ENCODE data around the gene ZNF277. TPM values are rescaled to one million over a fixed set of nuclear protein-coding genes. Genes with fewer than 3 reads are reported as not detected.

The ZNF277 gene
- 10 to 100 TPM; 16.8 to 19.2 TPM for total RNA-seq

DNA sequence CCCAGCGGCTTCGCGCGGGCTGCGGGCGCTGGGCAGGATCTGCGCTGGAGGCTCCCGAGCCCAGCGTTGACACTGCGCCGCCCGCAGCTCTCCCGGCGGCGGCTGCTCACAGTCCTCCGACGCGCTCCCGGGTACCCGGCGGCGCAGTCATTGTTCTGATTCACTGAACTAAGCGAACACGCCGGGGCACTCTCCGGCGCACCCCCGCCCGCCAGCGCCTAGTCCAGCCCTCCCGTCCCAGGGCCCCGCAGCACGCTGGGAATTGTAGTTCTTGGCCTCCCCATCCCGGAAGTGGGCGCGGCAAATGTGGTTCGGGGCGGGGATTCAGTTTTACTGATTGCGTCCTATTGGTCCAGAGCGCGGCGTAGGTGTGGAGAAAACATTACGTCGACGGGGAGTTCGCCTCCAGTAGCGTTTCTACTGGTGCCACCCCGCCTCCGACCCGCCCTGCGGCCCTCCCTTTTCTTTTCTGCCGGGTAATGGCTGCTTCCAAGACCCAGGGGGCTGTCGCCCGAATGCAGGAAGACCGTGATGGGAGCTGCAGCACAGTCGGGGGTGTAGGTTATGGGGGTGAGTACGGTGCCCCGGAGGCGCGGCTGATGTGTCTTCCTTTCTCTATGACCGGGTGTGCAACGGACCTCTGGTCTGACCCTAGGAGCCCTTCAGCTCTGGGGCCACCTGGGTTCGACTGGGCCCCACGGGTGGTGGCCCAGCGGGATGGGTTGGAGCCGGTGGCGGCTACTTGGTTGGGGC is at the start of gene ZNF277, which contains the start of gene DOCK4:
Gene ZNF277, plus strand, starts transcription at position 458 of the 753 bp plus-strand sequence. Its CDS starts 22 bp downstream, at position 480.
Gene DOCK4, minus strand, starts transcription at position 162 of the 753 bp plus-strand sequence. CDS start 261 bp downstream, outside the sequence.
- Mint-ChIP-seq H3K4me3 (peak within 1 kb of the TSS; percentile 97), H3K9me3 (no peaks in the 10 kb centered on the region), H3K27me3 (peaks cover 33% of the 10 kb centered on the region), H3K36me3 (no peaks in the 10 kb centered on the region), H3K4me1 (peaks cover 24% of the 10 kb centered on the region), H3K27ac (peak within 1 kb of the TSS; percentile 82)
- peak; percentile 99 for DNase-seq

DNA sequence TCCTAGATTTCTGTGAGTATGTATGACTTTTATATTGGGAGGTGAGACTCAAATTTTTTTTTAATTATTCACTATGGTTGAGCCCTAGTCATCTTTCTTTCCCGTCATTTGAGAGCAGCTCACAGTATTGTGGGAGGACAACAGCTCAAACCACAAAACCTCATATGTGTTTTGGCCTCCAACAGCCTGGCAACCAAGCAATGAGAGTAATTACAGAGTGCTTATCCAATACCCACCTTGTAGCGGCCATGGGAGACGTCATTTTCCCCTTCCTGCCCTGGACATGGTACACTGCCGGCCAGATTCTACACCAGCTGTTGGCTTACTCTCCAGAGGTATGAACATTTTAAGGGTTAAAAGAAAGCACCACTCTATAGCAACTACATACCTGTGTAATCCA is 49.4 kb upstream of the ZNF277 start:
- Mint-ChIP-seq H3K27ac (no peak overlapping the region), H3K36me3 (no peaks in the 10 kb centered on the region), H3K4me1 (no peaks in the 10 kb centered on the region), H3K4me3 (no peak overlapping the region), H3K9me3 (no peaks in the 10 kb centered on the region), H3K27me3 (peaks cover 8% of the 10 kb centered on the region)
- DNase-seq, result no peak

- no peaks in the 10 kb centered on the region for H3K9me3 Mint-ChIP-seq
- no peaks in the 10 kb centered on the region for H3K4me1 Mint-ChIP-seq
- H3K4me3 Mint-ChIP-seq, result no peak overlapping the region
- H3K27me3 Mint-ChIP-seq, result peaks cover 8% of the 10 kb centered on the region
- no peak for DNase-seq
- no peak overlapping the region for H3K27ac Mint-ChIP-seq
- no peaks in the 10 kb centered on the region for H3K36me3 Mint-ChIP-seq
Observed at GRCh38 chr7:112159351-112159750, 47.1 kb upstream of the ZNF277 start.

DNA sequence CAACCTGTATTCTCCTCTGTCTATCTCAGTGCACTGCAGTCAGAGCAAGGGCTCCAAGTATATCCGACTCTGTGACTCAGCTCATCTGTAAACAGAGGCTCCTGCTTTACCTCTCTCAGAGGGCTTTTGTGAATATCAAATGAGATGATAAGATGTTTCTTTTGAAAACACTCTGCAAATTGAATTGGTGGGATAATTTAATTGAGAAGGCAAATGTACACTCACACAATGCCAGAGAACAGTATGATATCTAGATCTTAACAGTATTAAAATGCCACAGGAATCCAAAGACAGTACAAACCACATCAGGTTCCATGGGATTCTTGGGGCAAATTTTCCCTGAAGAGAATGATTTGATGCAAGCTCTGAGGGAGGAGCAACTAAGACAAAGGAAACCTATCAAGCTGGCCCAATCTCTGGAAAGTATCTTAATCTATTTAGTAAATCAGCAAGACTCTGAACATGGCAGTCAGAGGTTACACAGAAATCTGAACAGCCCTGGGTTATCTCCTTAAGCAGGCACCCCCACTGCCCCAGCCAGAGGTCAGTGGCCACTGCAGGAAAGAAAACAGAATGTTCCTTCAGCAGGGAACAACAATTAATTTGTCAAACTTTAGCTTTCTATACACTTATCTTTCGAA is 46.2 kb upstream of the ZNF277 start:
- Mint-ChIP-seq H3K9me3 (no peaks in the 10 kb centered on the region), H3K4me3 (no peak overlapping the region), H3K36me3 (no peaks in the 10 kb centered on the region), H3K4me1 (no peaks in the 10 kb centered on the region), H3K27me3 (peaks cover 8% of the 10 kb centered on the region), H3K27ac (no peak overlapping the region)
- no peak for DNase-seq

DNA sequence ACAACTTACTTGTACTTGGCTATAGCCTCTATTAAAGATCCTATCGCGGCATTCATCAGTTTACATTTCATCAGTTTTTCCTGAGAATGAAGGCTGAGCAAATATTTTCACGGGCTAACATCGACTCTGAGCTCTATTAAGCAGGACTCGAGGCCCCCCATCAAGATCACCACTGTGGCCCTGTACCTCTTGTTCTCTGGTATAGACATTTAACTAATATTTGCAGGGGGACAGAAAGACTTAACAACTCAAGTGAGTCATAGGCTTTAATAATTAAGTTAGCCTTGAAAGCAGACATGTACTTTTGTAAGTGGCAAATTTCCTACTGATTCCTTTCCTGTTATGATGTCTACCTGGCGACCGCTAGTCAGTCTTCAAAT is 45.7 kb upstream of the ZNF277 start:
- Mint-ChIP-seq H3K4me1 (no peaks in the 10 kb centered on the region), H3K9me3 (no peaks in the 10 kb centered on the region), H3K27ac (no peak overlapping the region), H3K4me3 (no peak overlapping the region), H3K27me3 (peaks cover 8% of the 10 kb centered on the region), H3K36me3 (no peaks in the 10 kb centered on the region)
- DNase-seq, result no peak

- no peak for DNase-seq
- peaks cover 8% of the 10 kb centered on the region for H3K27me3 Mint-ChIP-seq
- H3K9me3 Mint-ChIP-seq, result no peaks in the 10 kb centered on the region
- H3K36me3 Mint-ChIP-seq, result no peaks in the 10 kb centered on the region
- H3K4me1 Mint-ChIP-seq, result no peaks in the 10 kb centered on the region
- no peak overlapping the region for H3K4me3 Mint-ChIP-seq
- H3K27ac Mint-ChIP-seq, result no peak overlapping the region
Observed at GRCh38 chr7:112161253-112162141, 45.0 kb upstream of the ZNF277 start.

DNA sequence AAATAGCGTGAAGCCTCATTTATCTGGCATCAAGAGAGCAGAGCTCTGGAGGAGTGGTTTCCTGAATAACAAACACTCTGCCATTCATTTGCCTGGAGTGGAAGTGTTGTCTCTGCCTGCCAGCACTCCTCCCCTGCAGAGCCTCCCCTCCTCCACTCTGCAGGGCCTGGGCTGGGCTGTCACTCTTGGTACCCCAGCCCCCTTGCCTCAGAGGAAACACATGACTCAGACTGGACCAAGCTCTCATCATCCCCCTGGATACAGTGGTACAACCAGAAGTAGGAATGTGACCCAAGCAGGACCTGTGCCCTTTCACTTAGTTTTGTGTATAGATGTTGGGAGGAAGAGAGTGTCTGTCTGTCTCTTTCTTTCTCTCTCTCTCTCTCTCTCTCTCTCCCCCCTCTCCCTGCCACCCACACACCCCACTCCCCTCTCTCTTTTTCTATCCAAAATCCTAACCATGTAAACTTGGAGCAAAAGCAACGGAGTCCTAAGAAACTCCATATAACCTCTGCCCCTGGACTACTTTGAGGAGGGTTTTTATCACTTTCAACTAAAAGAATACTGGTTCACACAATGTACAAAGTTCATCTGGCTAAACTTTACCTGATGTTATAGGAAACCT is 44.2 kb upstream of the ZNF277 start:
- H3K9me3 Mint-ChIP-seq, result no peaks in the 10 kb centered on the region
- H3K27ac Mint-ChIP-seq, result no peak overlapping the region
- peaks cover 10% of the 10 kb centered on the region for H3K27me3 Mint-ChIP-seq
- no peaks in the 10 kb centered on the region for H3K36me3 Mint-ChIP-seq
- no peak for DNase-seq
- H3K4me1 Mint-ChIP-seq, result no peaks in the 10 kb centered on the region
- H3K4me3 Mint-ChIP-seq, result no peak overlapping the region

DNA sequence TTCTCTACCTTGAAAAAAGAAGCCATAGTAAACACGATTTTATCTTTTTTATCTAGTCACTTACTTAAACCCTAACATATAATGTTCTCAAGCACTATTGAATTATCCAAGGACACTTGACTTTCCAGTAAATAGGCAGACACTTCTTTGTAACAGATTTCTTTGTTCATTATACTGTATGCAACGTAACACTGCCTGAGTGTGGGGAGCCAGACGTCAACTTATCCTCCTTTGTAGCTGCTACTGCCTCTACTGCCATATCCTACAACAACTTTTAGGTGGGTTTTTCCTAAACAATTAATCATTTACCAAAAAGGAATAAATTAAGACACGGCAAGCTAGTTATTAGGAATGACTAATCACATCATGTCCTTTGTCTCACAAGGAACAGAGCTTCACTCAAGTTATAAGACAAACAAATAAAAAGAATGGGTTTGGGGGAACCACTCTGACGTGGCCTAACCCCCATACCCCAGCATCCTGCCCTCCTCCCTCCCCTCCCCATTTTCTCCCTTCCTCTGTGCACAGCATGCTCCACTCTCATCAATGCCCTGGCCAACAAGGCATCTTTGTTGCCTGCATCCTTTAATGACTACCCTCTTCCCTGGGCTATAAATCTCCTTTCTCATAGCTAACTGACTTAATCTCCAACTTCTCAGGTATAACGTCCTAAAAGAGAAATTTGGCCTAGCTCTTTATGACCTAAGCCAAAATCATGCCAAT is 43.5 kb upstream of the ZNF277 start:
- DNase-seq, result no peak
- H3K4me1 Mint-ChIP-seq, result no peaks in the 10 kb centered on the region

DNA sequence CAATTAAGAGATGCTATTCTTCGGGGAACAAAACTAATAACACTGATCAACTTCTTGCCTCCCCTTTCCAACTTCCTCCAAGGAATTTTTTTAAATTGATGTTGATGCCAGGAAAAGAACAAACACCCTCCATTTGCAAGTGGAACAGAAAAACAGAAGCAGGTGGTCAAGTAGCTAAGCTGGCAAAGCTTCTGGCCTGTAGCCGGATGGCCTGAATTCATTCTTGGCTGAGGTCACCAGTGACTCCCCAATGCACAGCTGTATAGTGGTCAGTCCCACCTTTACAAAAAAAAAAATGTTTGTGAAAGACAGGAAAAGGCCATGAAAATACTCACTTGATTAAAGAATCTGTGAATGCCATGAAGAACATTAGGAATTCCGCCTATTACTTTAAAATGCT is 39.3 kb upstream of the ZNF277 start:
- H3K27ac Mint-ChIP-seq, result no peak overlapping the region

More for the DNA sequence above, 43.5 kb upstream of the ZNF277 start:
- H3K9me3 Mint-ChIP-seq, result no peaks in the 10 kb centered on the region
- no peaks in the 10 kb centered on the region for H3K36me3 Mint-ChIP-seq
- no peak overlapping the region for H3K4me3 Mint-ChIP-seq
- peaks cover 10% of the 10 kb centered on the region for H3K27me3 Mint-ChIP-seq
- no peak overlapping the region for H3K27ac Mint-ChIP-seq

GRCh38 chr7:112168915-112169314 is 37.6 kb upstream of the ZNF277 start:
- no peaks in the 10 kb centered on the region for H3K4me1 Mint-ChIP-seq
- DNase-seq, result no peak
- H3K27me3 Mint-ChIP-seq, result peaks cover 4% of the 10 kb centered on the region
- no peak overlapping the region for H3K27ac Mint-ChIP-seq
- no peaks in the 10 kb centered on the region for H3K36me3 Mint-ChIP-seq
- no peak overlapping the region for H3K4me3 Mint-ChIP-seq
- no peaks in the 10 kb centered on the region for H3K9me3 Mint-ChIP-seq

More for the DNA sequence above, 39.3 kb upstream of the ZNF277 start:
- no peak for DNase-seq
- Mint-ChIP-seq H3K9me3 (no peaks in the 10 kb centered on the region), H3K4me3 (no peak overlapping the region), H3K4me1 (no peaks in the 10 kb centered on the region), H3K27me3 (peaks cover 2% of the 10 kb centered on the region), H3K36me3 (no peaks in the 10 kb centered on the region)

DNA sequence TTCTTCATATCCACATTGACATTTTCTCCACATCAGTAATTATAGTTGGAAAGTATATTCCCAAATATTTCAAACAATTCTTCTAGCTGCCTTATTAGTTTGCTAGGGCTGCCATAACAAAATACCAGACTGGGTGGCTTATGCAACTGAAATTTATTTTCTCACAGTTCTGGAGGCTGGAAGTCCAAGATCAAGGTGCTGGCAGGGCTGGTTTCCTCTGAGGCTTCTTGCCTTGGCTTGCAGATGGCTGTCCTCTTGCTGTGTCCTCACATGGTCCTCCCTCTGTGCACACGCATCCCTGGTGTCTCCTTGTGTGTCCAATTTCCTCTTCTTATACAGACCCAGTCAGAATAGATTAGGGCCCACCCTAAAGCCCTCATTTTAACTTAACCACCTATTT is 34.8 kb upstream of the ZNF277 start:
- no peaks in the 10 kb centered on the region for H3K36me3 Mint-ChIP-seq
- H3K4me1 Mint-ChIP-seq, result no peaks in the 10 kb centered on the region
- DNase-seq, result no peak
- no peak overlapping the region for H3K27ac Mint-ChIP-seq
- peaks cover 11% of the 10 kb centered on the region for H3K27me3 Mint-ChIP-seq
- no peak overlapping the region for H3K4me3 Mint-ChIP-seq
- H3K9me3 Mint-ChIP-seq, result no peaks in the 10 kb centered on the region

DNA sequence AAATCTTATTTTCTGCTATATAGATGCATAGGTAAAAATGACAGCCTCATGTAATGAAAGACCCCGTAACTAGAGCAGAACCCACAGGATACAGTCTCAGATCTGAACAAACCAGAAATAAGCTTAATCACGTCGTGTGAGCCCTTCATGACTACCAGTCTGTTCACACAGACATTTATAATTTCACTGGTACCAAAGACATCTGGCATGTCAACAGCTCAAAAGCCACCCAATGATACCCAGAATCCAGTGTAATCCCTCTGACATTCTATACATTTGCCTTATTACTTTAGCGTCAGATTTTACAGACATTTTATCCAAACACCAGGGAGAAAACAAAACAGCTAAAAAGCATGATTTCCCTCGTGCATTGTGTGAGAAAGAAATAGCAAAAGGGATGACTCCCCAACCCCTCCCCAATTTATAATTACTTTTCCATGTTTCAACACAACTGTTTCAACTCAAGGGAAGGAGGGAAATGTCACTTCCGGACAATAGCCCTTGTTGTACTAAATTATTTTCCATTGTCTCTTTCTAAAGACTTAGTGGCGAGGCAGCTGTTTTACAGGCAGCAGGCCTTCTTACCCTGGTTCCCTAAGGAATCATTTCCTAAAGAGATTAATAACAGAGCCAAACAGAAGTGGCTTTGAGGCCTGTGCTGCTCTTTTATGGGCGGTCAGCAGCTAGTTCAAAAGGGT is 33.5 kb upstream of the ZNF277 start:
- Mint-ChIP-seq H3K4me3 (no peak overlapping the region), H3K27ac (no peak overlapping the region), H3K4me1 (no peaks in the 10 kb centered on the region), H3K27me3 (peaks cover 16% of the 10 kb centered on the region), H3K36me3 (no peaks in the 10 kb centered on the region), H3K9me3 (no peaks in the 10 kb centered on the region)
- DNase-seq, result no peak

- Mint-ChIP-seq H3K27me3 (peaks cover 19% of the 10 kb centered on the region), H3K36me3 (no peaks in the 10 kb centered on the region), H3K4me3 (no peak overlapping the region), H3K27ac (no peak overlapping the region), H3K4me1 (no peaks in the 10 kb centered on the region), H3K9me3 (no peaks in the 10 kb centered on the region)
- DNase-seq, result no peak
Observed at GRCh38 chr7:112173568-112173905, 33.0 kb upstream of the ZNF277 start.

DNA sequence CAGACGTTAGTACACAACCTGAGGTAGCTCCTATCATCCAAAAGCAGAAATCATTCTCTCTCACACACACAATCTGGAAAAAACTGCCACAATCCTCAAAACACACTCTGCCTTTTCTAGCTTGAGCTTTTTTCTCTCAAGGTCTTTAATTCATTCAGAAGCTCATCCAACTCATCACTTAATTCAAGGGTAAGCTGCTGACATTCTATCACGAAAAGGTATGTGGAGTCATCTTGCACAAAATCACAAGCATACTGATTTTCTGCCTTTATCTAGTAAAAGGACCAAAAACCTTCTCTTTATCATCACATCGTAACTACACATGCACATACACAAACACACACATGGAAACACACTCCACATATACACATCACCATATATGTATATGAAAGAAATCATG is 32.3 kb upstream of the ZNF277 start:
- H3K4me3 Mint-ChIP-seq, result no peak overlapping the region
- no peaks in the 10 kb centered on the region for H3K36me3 Mint-ChIP-seq
- no peaks in the 10 kb centered on the region for H3K9me3 Mint-ChIP-seq
- no peak for DNase-seq
- H3K4me1 Mint-ChIP-seq, result no peaks in the 10 kb centered on the region
- no peak overlapping the region for H3K27ac Mint-ChIP-seq
- H3K27me3 Mint-ChIP-seq, result peaks cover 21% of the 10 kb centered on the region
